Keratinocyte (primary cell): ENCODE measurements around the gene AQP6.

ENCODE experiments used
- EZH2 ChIP-seq: IDR thresholded peaks from one replicate; pipeline ENCODE4 v1.6.1; 2012; ENCODE audit warnings: inconsistent platforms, mild to moderate bottlenecking, low read length, moderate library complexity
- TF ChIP-seq, protein P1 (sequence below), 3 experiments: IDR thresholded peaks in 1 of 3; conservative IDR thresholded peaks in 1 of 3; optimal IDR thresholded peaks in 1 of 3; 2 replicates in 2 of 3; 3 replicates in 1 of 3; pipeline versions ENCODE3 to v1.5.1; 2011; ENCODE audit warnings: low read length in 3 of 3, mild to moderate bottlenecking in 3 of 3, moderate library complexity in 2 of 3, control low read depth in 1 of 3, inconsistent platforms in 1 of 3; ENCODE audit not compliant: insufficient read depth in 2 of 3; ENCODE audit errors: extremely low read depth in 1 of 3

GRCh38 chr12:49984476-49985359 is 12.0 kb downstream of the AQP6 start:
- TF ChIP-seq, protein P1, sequence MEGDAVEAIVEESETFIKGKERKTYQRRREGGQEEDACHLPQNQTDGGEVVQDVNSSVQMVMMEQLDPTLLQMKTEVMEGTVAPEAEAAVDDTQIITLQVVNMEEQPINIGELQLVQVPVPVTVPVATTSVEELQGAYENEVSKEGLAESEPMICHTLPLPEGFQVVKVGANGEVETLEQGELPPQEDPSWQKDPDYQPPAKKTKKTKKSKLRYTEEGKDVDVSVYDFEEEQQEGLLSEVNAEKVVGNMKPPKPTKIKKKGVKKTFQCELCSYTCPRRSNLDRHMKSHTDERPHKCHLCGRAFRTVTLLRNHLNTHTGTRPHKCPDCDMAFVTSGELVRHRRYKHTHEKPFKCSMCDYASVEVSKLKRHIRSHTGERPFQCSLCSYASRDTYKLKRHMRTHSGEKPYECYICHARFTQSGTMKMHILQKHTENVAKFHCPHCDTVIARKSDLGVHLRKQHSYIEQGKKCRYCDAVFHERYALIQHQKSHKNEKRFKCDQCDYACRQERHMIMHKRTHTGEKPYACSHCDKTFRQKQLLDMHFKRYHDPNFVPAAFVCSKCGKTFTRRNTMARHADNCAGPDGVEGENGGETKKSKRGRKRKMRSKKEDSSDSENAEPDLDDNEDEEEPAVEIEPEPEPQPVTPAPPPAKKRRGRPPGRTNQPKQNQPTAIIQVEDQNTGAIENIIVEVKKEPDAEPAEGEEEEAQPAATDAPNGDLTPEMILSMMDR (optimal IDR thresholded peaks at IDR 0.05 in 1 of 3, IDR thresholded peaks at IDR 0.05 in 1 of 3, conservative IDR thresholded peaks at IDR 0.05 in 1 of 3; ENCODE audit: extremely low read depth in 1 of 3, insufficient read depth in 2 of 3, low read length in 3 of 3), result no peak
- no peak for TF ChIP-seq EZH2
